ENCODE data around the gene CKS1B. TPM values are rescaled to one million over a fixed set of nuclear protein-coding genes. Genes with fewer than 3 reads are reported as not detected.

CKS1B gene
- total RNA-seq, 2 experiments from 2014 or later, result 204 to 230 TPM

DNA sequence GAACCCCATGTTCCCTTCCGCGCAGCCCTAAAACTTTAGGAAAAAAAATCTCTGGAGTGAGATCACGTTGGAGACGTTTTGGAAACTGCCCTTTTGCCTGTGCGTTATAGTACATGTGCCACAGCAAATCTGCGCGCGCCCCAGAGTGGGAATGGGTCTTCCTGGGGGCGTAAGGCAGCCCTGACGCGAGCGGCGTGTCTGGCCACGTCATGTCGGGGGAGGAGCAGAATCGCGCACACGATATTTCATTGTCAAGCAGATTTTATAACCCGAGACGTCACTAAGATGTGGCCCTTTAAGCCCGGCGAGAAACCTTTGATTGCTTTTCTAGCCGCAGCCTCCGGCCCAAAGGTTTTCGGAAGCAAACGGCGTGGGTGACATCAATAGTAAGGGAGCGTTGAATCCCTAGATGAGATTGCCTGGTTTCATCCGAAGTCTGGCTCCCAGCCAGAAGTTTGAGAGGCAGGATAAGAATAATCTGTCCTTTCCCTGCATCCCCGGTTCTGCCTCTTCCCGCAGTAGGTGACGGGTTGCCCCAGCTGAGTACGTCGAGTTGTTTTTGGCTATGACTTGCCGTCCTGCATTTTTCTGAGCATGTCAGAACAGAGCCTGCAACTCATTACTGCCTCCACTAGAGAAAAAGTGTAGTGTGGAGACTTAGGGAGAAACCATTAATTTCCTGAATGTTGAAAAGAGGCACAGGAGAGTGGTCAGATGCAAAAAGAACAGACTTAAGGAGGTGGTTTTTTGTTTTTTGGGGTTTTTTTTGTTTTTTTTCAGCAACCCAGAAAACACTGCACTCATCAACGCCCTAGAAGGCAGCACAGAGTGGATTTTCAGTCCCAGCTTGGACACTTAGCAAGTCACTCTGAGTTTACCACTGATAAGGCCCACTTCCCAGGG, 37.1 kb upstream of the CKS1B start:
- H4K20me1 ChIP-seq (ENCODE audit: insufficient read depth, low read length), result no peaks in the 10 kb centered on the region
- TF ChIP-seq EZH2phosphoT487 (IDR thresholded peaks at IDR 0.05; ENCODE audit: borderline replicate concordance, low read depth, low read length), result no peak
- TF ChIP-seq, protein P1, sequence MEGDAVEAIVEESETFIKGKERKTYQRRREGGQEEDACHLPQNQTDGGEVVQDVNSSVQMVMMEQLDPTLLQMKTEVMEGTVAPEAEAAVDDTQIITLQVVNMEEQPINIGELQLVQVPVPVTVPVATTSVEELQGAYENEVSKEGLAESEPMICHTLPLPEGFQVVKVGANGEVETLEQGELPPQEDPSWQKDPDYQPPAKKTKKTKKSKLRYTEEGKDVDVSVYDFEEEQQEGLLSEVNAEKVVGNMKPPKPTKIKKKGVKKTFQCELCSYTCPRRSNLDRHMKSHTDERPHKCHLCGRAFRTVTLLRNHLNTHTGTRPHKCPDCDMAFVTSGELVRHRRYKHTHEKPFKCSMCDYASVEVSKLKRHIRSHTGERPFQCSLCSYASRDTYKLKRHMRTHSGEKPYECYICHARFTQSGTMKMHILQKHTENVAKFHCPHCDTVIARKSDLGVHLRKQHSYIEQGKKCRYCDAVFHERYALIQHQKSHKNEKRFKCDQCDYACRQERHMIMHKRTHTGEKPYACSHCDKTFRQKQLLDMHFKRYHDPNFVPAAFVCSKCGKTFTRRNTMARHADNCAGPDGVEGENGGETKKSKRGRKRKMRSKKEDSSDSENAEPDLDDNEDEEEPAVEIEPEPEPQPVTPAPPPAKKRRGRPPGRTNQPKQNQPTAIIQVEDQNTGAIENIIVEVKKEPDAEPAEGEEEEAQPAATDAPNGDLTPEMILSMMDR (conservative IDR thresholded peaks at IDR 0.05; ENCODE audit: low read length), result peak; percentile 62
- H3K9me3 ChIP-seq (ENCODE audit: low read length), result no peaks in the 10 kb centered on the region
- no peaks in the 10 kb centered on the region for H3K9me2 ChIP-seq (ENCODE audit: insufficient read depth, low read length)
- H3K79me2 ChIP-seq (ENCODE audit: insufficient read depth, low read depth, low read length), result peaks cover 47% of the 10 kb centered on the region
- H3K4me2 ChIP-seq (ENCODE audit: low read length), result peak overlapping the region; percentile 99
- BruUV-seq (replicated peaks), result TSS peak; percentile 99
- peak overlapping the region; percentile 92 for H3K27ac ChIP-seq (ENCODE audit: low read depth, low read length, poor library complexity, severe bottlenecking)
- POLR2A ChIA-PET, result interaction anchor here (0.6 to 1.4 kb wide), 5 partner anchors 19 to 268 kb away, joined by 3 to 5 read pairs (median 4); partner anchors contain the start of gene PBXIP1
- no peaks in the 10 kb centered on the region for H3K36me3 ChIP-seq (ENCODE audit: insufficient read depth, low read length)
- peaks cover 61% of the 10 kb centered on the region for H3K4me1 ChIP-seq (ENCODE audit: insufficient read depth, low read length, poor library complexity, severe bottlenecking)
- CTCF ChIA-PET (ENCODE audit: unreplicated experiment), result no interaction called here
- H3K4me3 ChIP-seq (ENCODE audit: low read depth, low read length, poor library complexity, severe bottlenecking), result peak overlapping the region; percentile 74
- intact Hi-C loops (cut with micrococcal nuclease; ENCODE audit: unreplicated experiment), result loop anchor here (2.0 kb wide), 1 partner anchor 379 kb away; the partner anchor contains the start of gene UBE2Q1
- H2AFZ ChIP-seq (ENCODE audit: low read length), result peak overlapping the region; percentile 46; the same call in 1 of the 2 replicates
- peak; percentile 91 for DNase-seq (ENCODE audit: low spot score)

DNA sequence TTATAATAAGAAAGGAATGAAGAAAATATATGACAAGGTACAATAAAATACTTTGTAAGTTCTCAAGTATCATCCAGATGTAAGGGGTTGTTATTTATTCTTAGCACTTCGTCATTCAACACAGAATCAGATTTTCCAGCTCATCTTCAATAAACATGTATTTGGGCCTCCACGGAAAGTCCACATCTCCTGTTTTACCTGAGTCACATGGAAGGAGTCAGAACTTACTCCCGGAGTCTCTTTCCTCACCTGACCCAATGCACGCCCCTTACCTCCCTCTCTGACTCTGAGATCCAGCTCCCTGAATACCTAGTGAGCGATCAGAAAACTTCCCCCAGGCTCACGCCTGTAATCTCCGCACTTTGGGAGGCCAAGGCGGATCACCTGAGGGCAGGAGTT, 36.5 kb upstream of the CKS1B start:
- no peaks in the 10 kb centered on the region for H4K20me1 ChIP-seq (ENCODE audit: insufficient read depth, low read length)
- no peak overlapping the region for H2AFZ ChIP-seq (ENCODE audit: low read length)
- H3K36me3 ChIP-seq (ENCODE audit: insufficient read depth, low read length), result no peaks in the 10 kb centered on the region
- H3K4me2 ChIP-seq (ENCODE audit: low read length), result peak overlapping the region; percentile 99
- H3K9me2 ChIP-seq (ENCODE audit: insufficient read depth, low read length), result no peaks in the 10 kb centered on the region
- no TSS peak for BruUV-seq (replicated peaks)
- DNase-seq (ENCODE audit: low spot score), result no peak
- H3K27ac ChIP-seq (ENCODE audit: low read depth, low read length, poor library complexity, severe bottlenecking), result peak overlapping the region; percentile 92
- POLR2A ChIA-PET, result interaction anchor here (0.6 to 1.2 kb wide), 3 partner anchors 23 to 133 kb away, joined by 3 to 5 read pairs (median 3); no protein-coding TSS in a partner anchor
- H3K9me3 ChIP-seq (ENCODE audit: low read length), result no peaks in the 10 kb centered on the region
- peaks cover 68% of the 10 kb centered on the region for H3K4me1 ChIP-seq (ENCODE audit: insufficient read depth, low read length, poor library complexity, severe bottlenecking)
- TF ChIP-seq, protein P1 (conservative IDR thresholded peaks at IDR 0.05; ENCODE audit: low read length), result no peak
- TF ChIP-seq EZH2phosphoT487 (IDR thresholded peaks at IDR 0.05; ENCODE audit: borderline replicate concordance, low read depth, low read length), result no peak
- peak overlapping the region; percentile 74 for H3K4me3 ChIP-seq (ENCODE audit: low read depth, low read length, poor library complexity, severe bottlenecking)
- H3K79me2 ChIP-seq (ENCODE audit: insufficient read depth, low read depth, low read length), result peaks cover 47% of the 10 kb centered on the region
- intact Hi-C loops (cut with micrococcal nuclease; ENCODE audit: unreplicated experiment), result loop anchor here (2.0 kb wide), 1 partner anchor 379 kb away; the partner anchor contains the start of gene UBE2Q1
- CTCF ChIA-PET (ENCODE audit: unreplicated experiment), result no interaction called here

All from OCI-LY7 (cell line).